ENCODE data around the gene SERTAD2. TPM values are rescaled to one million over a fixed set of nuclear protein-coding genes. Genes with fewer than 3 reads are reported as not detected.

Gene SERTAD2
- total RNA-seq, 1 donor, result 7.8 TPM

DNA sequence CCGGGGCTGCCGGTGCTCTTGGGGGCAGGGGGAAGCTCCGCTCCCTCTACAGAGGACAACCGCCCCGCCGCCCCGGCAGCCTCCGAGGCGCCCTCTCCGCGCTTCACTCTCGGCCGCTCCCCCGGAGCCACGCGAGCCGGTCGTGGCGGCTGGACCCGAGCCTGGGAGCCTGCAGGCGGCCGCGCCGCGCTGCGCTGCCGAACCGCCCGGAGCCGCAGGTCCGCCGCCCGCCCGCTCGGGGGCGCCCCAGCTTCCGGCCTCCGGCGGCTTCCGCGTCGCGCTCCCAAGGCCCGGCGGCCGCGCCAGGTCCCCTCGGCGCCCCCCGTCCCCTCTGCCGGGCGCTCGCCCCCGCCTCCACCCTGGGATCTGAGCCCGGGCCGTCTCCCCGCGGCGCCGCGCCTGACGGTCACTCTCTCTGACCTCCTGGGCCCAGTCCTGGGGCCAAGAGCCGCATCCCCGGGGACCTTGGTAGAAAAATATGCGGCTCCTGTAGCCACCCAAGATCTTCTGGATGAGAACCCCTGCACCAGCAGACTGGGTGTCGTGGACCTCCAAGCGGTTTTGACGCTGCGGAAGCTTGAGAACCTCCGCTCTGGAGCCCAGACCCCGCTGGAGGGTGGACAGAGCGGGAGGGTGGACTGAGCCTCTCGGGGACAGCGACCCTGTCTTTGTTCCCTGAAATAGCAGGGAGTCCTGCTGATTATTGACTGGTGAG lies 44.3 kb downstream of the SERTAD2 start:
- TF ChIP-seq, protein P1, sequence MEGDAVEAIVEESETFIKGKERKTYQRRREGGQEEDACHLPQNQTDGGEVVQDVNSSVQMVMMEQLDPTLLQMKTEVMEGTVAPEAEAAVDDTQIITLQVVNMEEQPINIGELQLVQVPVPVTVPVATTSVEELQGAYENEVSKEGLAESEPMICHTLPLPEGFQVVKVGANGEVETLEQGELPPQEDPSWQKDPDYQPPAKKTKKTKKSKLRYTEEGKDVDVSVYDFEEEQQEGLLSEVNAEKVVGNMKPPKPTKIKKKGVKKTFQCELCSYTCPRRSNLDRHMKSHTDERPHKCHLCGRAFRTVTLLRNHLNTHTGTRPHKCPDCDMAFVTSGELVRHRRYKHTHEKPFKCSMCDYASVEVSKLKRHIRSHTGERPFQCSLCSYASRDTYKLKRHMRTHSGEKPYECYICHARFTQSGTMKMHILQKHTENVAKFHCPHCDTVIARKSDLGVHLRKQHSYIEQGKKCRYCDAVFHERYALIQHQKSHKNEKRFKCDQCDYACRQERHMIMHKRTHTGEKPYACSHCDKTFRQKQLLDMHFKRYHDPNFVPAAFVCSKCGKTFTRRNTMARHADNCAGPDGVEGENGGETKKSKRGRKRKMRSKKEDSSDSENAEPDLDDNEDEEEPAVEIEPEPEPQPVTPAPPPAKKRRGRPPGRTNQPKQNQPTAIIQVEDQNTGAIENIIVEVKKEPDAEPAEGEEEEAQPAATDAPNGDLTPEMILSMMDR (IDR thresholded peaks at IDR 0.05; ENCODE audit: insufficient read depth, low read depth, low read length), result peak; percentile 12
- H3K4me3 ChIP-seq (ENCODE audit: low read depth, low read length), result peak overlapping the region; percentile 47
- DNase-seq (ENCODE audit: low read depth), result peak; percentile 36

DNA sequence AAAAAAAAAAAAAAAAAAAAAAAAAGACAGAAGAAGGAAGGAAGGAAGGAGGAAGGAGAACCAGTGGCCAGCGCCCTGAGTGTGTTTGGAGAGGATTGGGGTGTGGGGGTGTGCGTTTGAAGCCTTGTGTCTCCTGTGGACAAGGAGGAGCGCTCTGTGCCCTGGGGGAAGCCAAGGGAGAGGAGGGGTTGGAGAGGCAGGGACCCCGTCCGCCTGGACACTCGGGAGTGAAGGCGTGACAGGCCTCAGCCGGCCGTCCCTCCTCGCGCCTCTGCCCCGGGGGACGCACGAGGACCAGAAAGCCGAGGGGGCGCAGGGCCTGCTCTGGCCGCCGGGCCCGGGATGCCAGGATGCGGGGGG lies 44.9 kb downstream of the SERTAD2 start:
- H3K4me3 ChIP-seq (ENCODE audit: low read depth, low read length), result peak overlapping the region; percentile 29

GRCh38 chr2:64607381-64608304 lies 46.1 kb downstream of the SERTAD2 start:
- TF ChIP-seq, protein P1 (IDR thresholded peaks at IDR 0.05; ENCODE audit: insufficient read depth, low read depth, low read length), result no peak
- no peak for DNase-seq (ENCODE audit: low read depth)
- H3K4me3 ChIP-seq (ENCODE audit: low read depth, low read length), result no peak overlapping the region

More for the DNA sequence above, 44.9 kb downstream of the SERTAD2 start:
- TF ChIP-seq, protein P1 (IDR thresholded peaks at IDR 0.05; ENCODE audit: insufficient read depth, low read depth, low read length), result no peak
- DNase-seq (ENCODE audit: low read depth), result no peak

GRCh38 chr2:64606479-64607363 lies 47.0 kb downstream of the SERTAD2 start:
- no peak overlapping the region for H3K4me3 ChIP-seq (ENCODE audit: low read depth, low read length)
- TF ChIP-seq, protein P1 (IDR thresholded peaks at IDR 0.05; ENCODE audit: insufficient read depth, low read depth, low read length), result no peak
- DNase-seq (ENCODE audit: low read depth), result peak; percentile 76

DNA sequence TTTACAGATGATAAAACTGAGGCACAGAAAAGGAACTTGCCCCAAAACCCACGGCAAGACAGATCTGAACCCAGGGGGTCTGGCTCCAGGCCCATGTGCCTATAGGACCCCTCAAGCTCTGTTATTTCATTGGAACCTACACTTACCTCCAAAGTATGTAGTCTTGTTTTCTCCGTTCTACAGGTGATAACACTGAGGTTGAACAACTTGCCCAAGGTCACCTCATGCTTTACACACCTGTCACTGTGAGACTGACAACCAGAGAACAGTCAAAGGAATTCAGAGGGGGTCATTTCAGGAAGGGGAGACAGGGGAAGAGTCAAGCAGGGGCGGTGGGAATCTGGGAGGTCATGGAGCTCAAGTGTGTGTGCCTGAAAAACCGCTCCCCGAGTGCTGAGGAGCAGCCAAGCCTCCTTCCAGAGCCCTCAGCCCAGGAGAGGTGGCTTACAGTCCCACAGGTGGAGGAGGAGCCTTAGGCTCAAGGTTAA lies 47.7 kb downstream of the SERTAD2 start:
- TF ChIP-seq, protein P1 (IDR thresholded peaks at IDR 0.05; ENCODE audit: insufficient read depth, low read depth, low read length), result no peak
- no peak overlapping the region for H3K4me3 ChIP-seq (ENCODE audit: low read depth, low read length)
- no peak for DNase-seq (ENCODE audit: low read depth)

- H3K4me3 ChIP-seq (ENCODE audit: low read depth, low read length), result no peak overlapping the region
- TF ChIP-seq, protein P1 (IDR thresholded peaks at IDR 0.05; ENCODE audit: insufficient read depth, low read depth, low read length), result no peak
- peak; percentile 37 for DNase-seq (ENCODE audit: low read depth)
Measured at GRCh38 chr2:64605026-64605471, 48.7 kb downstream of the SERTAD2 start.
